Measurements from ENCODE around the gene ARHGAP11B.
"Not testable (repeated sequence)": the region's sequence is repeated elsewhere in the genome, so short reads cannot be mapped to it uniquely, and the experiment has no call there.

The ARHGAP11B gene

GRCh38 chr15:30626632-30627031, 704 bp downstream of the ARHGAP11B start:
- DNase-seq; H2BK120ac ChIP-seq (ENCODE audit: low read depth, low read length); H2BK20ac ChIP-seq (ENCODE audit: low read depth, low read length); H2BK15ac ChIP-seq (ENCODE audit: low read depth, low read length); H4K20me1 ChIP-seq (ENCODE audit: insufficient read depth, low read length); H3K36me3 ChIP-seq (ENCODE audit: control insufficient read depth, insufficient read depth, low read length); H3K79me1 ChIP-seq (ENCODE audit: low read depth in 1 of 2, low read length in 2 of 2); H3K9me1 ChIP-seq (ENCODE audit: insufficient read depth, low read length); CTCF ChIA-PET; dilution Hi-C loops (cut with HindIII; ENCODE audit: low sequenced_read_pairs, unreplicated experiment); H3K14ac ChIP-seq (replicated peaks; ENCODE audit: low read depth, low read length); intact Hi-C loops (cut with micrococcal nuclease); H3K4me1 ChIP-seq (ENCODE audit: control insufficient read depth, insufficient read depth, low read length); in situ Hi-C loops (cut with MboI; ENCODE audit: low sequenced_read_pairs); H2AK9ac ChIP-seq (replicated peaks; ENCODE audit: low read depth, low read length, poor library complexity); H4K91ac ChIP-seq (ENCODE audit: insufficient read depth, low read depth, low read length); H3K18ac ChIP-seq (ENCODE audit: low read depth, low read length); BruUV-seq (replicated peaks); POLR2A ChIA-PET (ENCODE audit: unreplicated experiment); H3K56ac ChIP-seq (ENCODE audit: extremely low read depth, insufficient read depth, low read length); H4K5ac ChIP-seq (ENCODE audit: low read depth, low read length); H3K9me3 ChIP-seq (ENCODE audit: control insufficient read depth, insufficient read depth, low read length); H3K27me3 ChIP-seq (ENCODE audit: control insufficient read depth, insufficient read depth, low read length): not testable (repeated sequence)
- H3K27ac ChIP-seq (ENCODE audit: insufficient read depth, low read length): peak overlapping the region; percentile 69
- peak overlapping the region; percentile 97 for H3K23ac ChIP-seq (ENCODE audit: low read depth, low read length)
- peak; percentile 2; the same call in 1 of the 2 replicates for ATAC-seq (ENCODE audit: low read depth)
- peak overlapping the region; percentile 92 for H3K9ac ChIP-seq (ENCODE audit: low read depth, low read length)
- H3K4me3 ChIP-seq (ENCODE audit: insufficient read depth, low read depth, low read length): peak overlapping the region; percentile 50
- H4K8ac ChIP-seq (ENCODE audit: low read depth in 2 of 2, low read length in 2 of 2): 0 out of 4 replicates have a peak overlapping the region, but pooled peaks of 1 of the 2 experiments have one; percentile 67
- peak overlapping the region; percentile 70 for H2AFZ ChIP-seq (replicated peaks; ENCODE audit: low read length, poor library complexity)
- 0 out of 2 replicates have a peak overlapping the region, but pooled peaks have one; percentile 50 for H2AK5ac ChIP-seq (ENCODE audit: low read depth, low read length)
- H2BK5ac ChIP-seq (ENCODE audit: low read depth, low read length, poor library complexity, severe bottlenecking): peak overlapping the region; percentile 62
- H3K4me2 ChIP-seq (ENCODE audit: low read depth, low read length): peak overlapping the region; percentile 97
- peak overlapping the region; percentile 94 for H3K4ac ChIP-seq (ENCODE audit: low read depth, low read length)
- WGBS, 2 experiments (ENCODE audit: extremely low coverage in 2 of 2, insufficient read length in 1 of 2): no CpG with 5 or more reads among the region's 20 CpGs
